ENCODE data around the gene PHACTR4. TPM values are rescaled to one million over a fixed set of nuclear protein-coding genes. Genes with fewer than 3 reads are reported as not detected.

The PHACTR4 gene
- total and polyA plus RNA-seq, 10 of the 15 experiments (the other 5 are each of a cell fraction or from before 2014, with no cell fraction given) = 8.9 to 34.2 (median 12.5) TPM

DNA sequence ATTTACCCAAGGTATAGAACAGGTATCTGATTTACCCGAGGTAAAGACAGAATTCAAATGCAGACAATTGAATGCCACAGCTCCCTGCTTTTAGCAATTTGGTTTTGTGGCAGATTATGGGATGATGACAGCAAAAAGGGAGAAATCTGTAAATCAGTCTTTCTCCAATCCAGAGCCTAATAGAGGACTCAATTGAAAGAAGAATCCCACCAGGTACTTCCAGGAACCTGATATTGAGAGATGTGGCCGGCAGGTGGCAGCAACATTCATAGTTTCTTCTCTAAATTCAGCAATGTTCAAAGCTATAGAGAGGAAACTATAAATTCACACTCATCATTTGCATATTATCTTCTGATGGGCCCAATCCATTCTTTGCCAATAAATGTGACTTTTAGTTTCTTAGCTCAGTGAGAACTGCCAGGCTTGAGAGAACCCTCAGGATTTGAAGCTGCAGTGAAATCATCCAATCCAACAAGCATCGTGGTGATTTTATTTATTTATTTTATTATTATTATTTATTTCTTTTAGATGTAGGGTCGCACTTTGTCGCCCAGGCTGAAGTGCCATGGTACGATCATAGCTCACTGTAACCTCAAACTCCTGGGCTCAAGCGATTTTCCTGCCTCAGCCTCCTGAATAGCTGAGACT, 9.8 kb upstream of the PHACTR4 start:
- no peaks in the 10 kb centered on the region for H3K36me3 ChIP-seq (ENCODE audit: control insufficient read depth in 2 of 2, insufficient read depth in 2 of 2, low read length in 1 of 2)
- in situ Hi-C loops (cut with MboI) (loop anchor here (10.0 kb wide), 1 partner anchor 515 kb away; no protein-coding TSS in a partner anchor), intact Hi-C loops (cut with micrococcal nuclease; ENCODE audit: unreplicated experiment) (loop anchor here (2.0 kb wide), 2 partner anchors 111 to 243 kb away; no protein-coding TSS in a partner anchor)
- H3K9me3 ChIP-seq (replicated peaks; ENCODE audit: control insufficient read depth, insufficient read depth, low read length) = no peaks in the 10 kb centered on the region
- ChIA-PET CTCF (interaction anchor here (0.6 to 10.3 kb wide), 66 partner anchors 10 to 597 kb away, joined by 3 to 138 read pairs (median 4); partner anchors contain the start of genes MED18, PHACTR4, PTAFR and RCC1), SMC1A (ENCODE audit: uncharacterized antibody, unreplicated experiment) (interaction anchor here (0.7 to 4.8 kb wide), 28 partner anchors 8 to 522 kb away, joined by 3 to 48 read pairs (median 4); no protein-coding TSS in a partner anchor), POLR2A (interaction anchor here (0.7 to 1.3 kb wide), 4 partner anchors 9 to 827 kb away, joined by 3 to 4 read pairs (median 3); no protein-coding TSS in a partner anchor), RAD21 (ENCODE audit: unreplicated experiment) (interaction anchor here (0.6 to 3.5 kb wide), 18 partner anchors 9 to 518 kb away, joined by 3 to 31 read pairs (median 4); no protein-coding TSS in a partner anchor)
- no TSS peak for BruUV-seq (replicated peaks)
- FAIRE-seq = peak; percentile 87
- no peak for DNase-seq (ENCODE audit: low read depth, low spot score)
- TF ChIP-seq FOS (IDR thresholded peaks at IDR 0.05; ENCODE audit: borderline replicate concordance, extremely low read depth, insufficient read length) (no peak), SMC3 (IDR thresholded peaks at IDR 0.05; ENCODE audit: borderline replicate concordance, low read length) (peak; percentile 66; the same call in 1 of the 2 replicates), RAD21 (IDR thresholded peaks at IDR 0.05; ENCODE audit: insufficient read depth, low read depth, low read length) (peak; percentile 57)
- TF ChIP-seq, protein P1, sequence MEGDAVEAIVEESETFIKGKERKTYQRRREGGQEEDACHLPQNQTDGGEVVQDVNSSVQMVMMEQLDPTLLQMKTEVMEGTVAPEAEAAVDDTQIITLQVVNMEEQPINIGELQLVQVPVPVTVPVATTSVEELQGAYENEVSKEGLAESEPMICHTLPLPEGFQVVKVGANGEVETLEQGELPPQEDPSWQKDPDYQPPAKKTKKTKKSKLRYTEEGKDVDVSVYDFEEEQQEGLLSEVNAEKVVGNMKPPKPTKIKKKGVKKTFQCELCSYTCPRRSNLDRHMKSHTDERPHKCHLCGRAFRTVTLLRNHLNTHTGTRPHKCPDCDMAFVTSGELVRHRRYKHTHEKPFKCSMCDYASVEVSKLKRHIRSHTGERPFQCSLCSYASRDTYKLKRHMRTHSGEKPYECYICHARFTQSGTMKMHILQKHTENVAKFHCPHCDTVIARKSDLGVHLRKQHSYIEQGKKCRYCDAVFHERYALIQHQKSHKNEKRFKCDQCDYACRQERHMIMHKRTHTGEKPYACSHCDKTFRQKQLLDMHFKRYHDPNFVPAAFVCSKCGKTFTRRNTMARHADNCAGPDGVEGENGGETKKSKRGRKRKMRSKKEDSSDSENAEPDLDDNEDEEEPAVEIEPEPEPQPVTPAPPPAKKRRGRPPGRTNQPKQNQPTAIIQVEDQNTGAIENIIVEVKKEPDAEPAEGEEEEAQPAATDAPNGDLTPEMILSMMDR (IDR thresholded peaks at IDR 0.05 in 2 of 3, conservative IDR thresholded peaks at IDR 0.05 in 1 of 3; ENCODE audit: control insufficient read depth in 2 of 3, extremely low read depth in 1 of 3, insufficient read depth in 1 of 3, low read depth in 3 of 3, low read length in 3 of 3) = peak; percentile 65 to 73 (median 66)
- no peak overlapping the region for H3K9ac ChIP-seq (ENCODE audit: control insufficient read depth, insufficient read depth, low read length)
- no peak overlapping the region for H3K27ac ChIP-seq (ENCODE audit: control insufficient read depth, insufficient read depth)
- H3K4me2 ChIP-seq (ENCODE audit: control insufficient read depth, insufficient read depth) = no peak overlapping the region
- 34% methylated on average over 7 of the region's 7 CpGs for WGBS (ENCODE audit: insufficient coverage, insufficient replicate concordance, low lambda C conversion rate, missing lambda C conversion rate)
- H3K4me1 ChIP-seq (ENCODE audit: control insufficient read depth, insufficient read depth, low read length) = no peaks in the 10 kb centered on the region
- no peaks in the 10 kb centered on the region for H4K20me1 ChIP-seq (ENCODE audit: control insufficient read depth, insufficient read depth)
- ATAC-seq = peak; percentile 89
- H3K4me3 ChIP-seq = no peak overlapping the region
- H3K27me3 ChIP-seq (replicated peaks in 1 of 2; ENCODE audit: control insufficient read depth in 2 of 2, insufficient read depth in 2 of 2, low read length in 1 of 2) = no peaks in the 10 kb centered on the region
- H2AFZ ChIP-seq (ENCODE audit: control insufficient read depth, low read depth, low read length) = no peak overlapping the region
- no peaks in the 10 kb centered on the region for H3K79me2 ChIP-seq (ENCODE audit: control insufficient read depth, insufficient read depth, low read length)
